Neural progenitor cell (in vitro differentiated cells): ENCODE data around the gene BMP15. TPM values are rescaled to one million over a fixed set of nuclear protein-coding genes. Genes with fewer than 3 reads are reported as not detected.

ENCODE experiments used
- DNase-seq: peaks from one replicate; pipeline ENCODE4 v3.0.0-alpha.2; 2016; ENCODE audit warnings: low spot score
- H2AFZ ChIP-seq: fragments of 200-600 bp; sonication (generic); replicated peaks from 2 replicates; pipeline ENCODE4 v1.6.1; 2016; ENCODE audit warnings: antibody characterized with exemption
- H3F3A ChIP-seq: fragments of 200-600 bp; sonication (generic); 2 replicates; pipeline ENCODE4 v1.6.1; 2016; ENCODE audit warnings: antibody characterized with exemption, low read depth
- H3K27ac ChIP-seq: fragments of 200-600 bp; sonication (generic); 2 replicates; pipeline ENCODE4 v1.5.1; 2016; ENCODE audit warnings: mild to moderate bottlenecking
- H3K27me3 ChIP-seq: fragments of 200-600 bp; sonication (generic); 2 replicates; pipeline ENCODE4 v1.6.1; 2016; ENCODE audit warnings: mild to moderate bottlenecking, moderate library complexity
- H3K36me3 ChIP-seq: fragments of 200-600 bp; sonication (generic); 2 replicates; pipeline ENCODE4 v1.5.1; 2016
- H3K4me1 ChIP-seq: fragments of 200-600 bp; sonication (generic); 2 replicates; pipeline ENCODE4 v1.6.1; 2016; ENCODE audit warnings: mixed run types
- H3K4me2 ChIP-seq: fragments of 200-600 bp; sonication (generic); 2 replicates; pipeline ENCODE4 v1.6.1; 2016
- H3K4me3 ChIP-seq: fragments of 200-600 bp; sonication (generic); 2 replicates; pipeline ENCODE4 v1.5.1; 2016
- H3K79me2 ChIP-seq: fragments of 200-600 bp; sonication (generic); 2 replicates; pipeline ENCODE4 v1.6.1; 2016; ENCODE audit warnings: low read depth
- H3K9ac ChIP-seq: fragments of 200-600 bp; sonication (generic); 2 replicates; pipeline ENCODE4 v1.6.1; 2016
- H3K9me3 ChIP-seq: fragments of 200-600 bp; sonication (generic); 2 replicates; pipeline ENCODE4 v1.5.1; 2016; ENCODE audit warnings: low read depth
- H4K20me1 ChIP-seq: fragments of 200-600 bp; sonication (generic); 2 replicates; pipeline ENCODE4 v1.6.1; 2016; ENCODE audit warnings: low read depth
- H3K27ac Mint-ChIP-seq: 3 replicates; pipeline ENCODE4 v1.8.0; 2021; ENCODE audit warnings: mixed read lengths
- H3K27me3 Mint-ChIP-seq: 2 replicates; pipeline ENCODE4 v1.8.0; 2022; ENCODE audit warnings: low read depth, mild to moderate bottlenecking, inconsistent platforms, moderate library complexity, mixed read lengths; ENCODE audit not compliant: insufficient read depth
- H3K36me3 Mint-ChIP-seq: 3 replicates; pipeline ENCODE4 v1.8.0; 2021; ENCODE audit warnings: mixed read lengths
- H3K4me1 Mint-ChIP-seq: 3 replicates; pipeline ENCODE4 v1.8.0; 2021; ENCODE audit warnings: mixed read lengths
- H3K4me3 Mint-ChIP-seq: 3 replicates; pipeline ENCODE4 v1.8.0; 2021; ENCODE audit warnings: mild to moderate bottlenecking, moderate library complexity, mixed read lengths
- H3K9me3 Mint-ChIP-seq: 3 replicates; pipeline ENCODE4 v1.8.0; 2020; ENCODE audit warnings: mixed read lengths
- CTCF ChIP-seq: fragments of 200-600 bp; sonication (generic); IDR thresholded peaks from 2 replicates; pipeline ENCODE4 v1.5.1; 2017; ENCODE audit warnings: antibody characterized with exemption, mild to moderate bottlenecking
- EZH2 ChIP-seq: fragments of 200-600 bp; sonication (generic); IDR thresholded peaks from 2 replicates; pipeline ENCODE4 v1.6.1; 2017; ENCODE audit warnings: antibody characterized with exemption, mild to moderate bottlenecking, moderate library complexity
- EZH2phosphoT487 ChIP-seq: fragments of 200-600 bp; sonication (generic); IDR thresholded peaks from 2 replicates; pipeline ENCODE4 v1.6.1; 2017; ENCODE audit warnings: antibody characterized with exemption
- total RNA-seq: library from RNA; depleted of rRNA; stranded (reverse); fragments of >200 nt; gene quantifications from 2 replicates; pipeline ENCODE4 v1.2.3, GENCODE V29; 2015; ENCODE audit warnings: low replicate concordance

BMP15 gene
- total RNA-seq, 1 donor from 2014 or later = not detected

GRCh38 chrX:50871922-50872453 lies 38.5 kb upstream of the BMP15 start:
- Histone ChIP-seq H2AFZ (no peak overlapping the region), H3K27me3 (no peaks in the 10 kb centered on the region), H3K9ac (no peak overlapping the region), H3K27ac (no peak overlapping the region), H3K79me2 (no peaks in the 10 kb centered on the region), H3K4me3 (no peak overlapping the region), H3K4me2 (no peak overlapping the region), H3K36me3 (no peaks in the 10 kb centered on the region), H4K20me1 (no peaks in the 10 kb centered on the region), H3K9me3 (no peaks in the 10 kb centered on the region), H3F3A (no peaks in the 10 kb centered on the region), H3K4me1 (no peaks in the 10 kb centered on the region)
- TF ChIP-seq CTCF = no peak
- no peak for TF ChIP-seq EZH2phosphoT487
- TF ChIP-seq EZH2 = no peak
- Mint-ChIP-seq H3K27me3 (peaks cover 5% of the 10 kb centered on the region), H3K27ac (no peak overlapping the region), H3K9me3 (no peaks in the 10 kb centered on the region), H3K4me3 (no peak overlapping the region), H3K4me1 (no peaks in the 10 kb centered on the region), H3K36me3 (no peaks in the 10 kb centered on the region)
- DNase-seq = no peak

- Histone ChIP-seq H2AFZ (no peak overlapping the region), H3F3A (no peaks in the 10 kb centered on the region), H3K9ac (no peak overlapping the region), H3K4me3 (no peak overlapping the region), H3K4me2 (no peak overlapping the region), H3K79me2 (no peaks in the 10 kb centered on the region), H3K27me3 (no peaks in the 10 kb centered on the region), H3K9me3 (no peaks in the 10 kb centered on the region), H3K36me3 (no peaks in the 10 kb centered on the region), H3K4me1 (no peaks in the 10 kb centered on the region), H4K20me1 (no peaks in the 10 kb centered on the region), H3K27ac (no peak overlapping the region)
- TF ChIP-seq EZH2 = no peak
- TF ChIP-seq EZH2phosphoT487 = no peak
- TF ChIP-seq CTCF = no peak
- no peaks in the 10 kb centered on the region for H3K9me3 Mint-ChIP-seq
- H3K4me1 Mint-ChIP-seq = no peaks in the 10 kb centered on the region
- no peak overlapping the region for H3K27ac Mint-ChIP-seq
- H3K27me3 Mint-ChIP-seq = peaks cover 6% of the 10 kb centered on the region
- peak; percentile 40 for DNase-seq
- no peaks in the 10 kb centered on the region for H3K36me3 Mint-ChIP-seq
- H3K4me3 Mint-ChIP-seq = peak overlapping the region; percentile 27
Observed at GRCh38 chrX:50874876-50875275, 35.7 kb upstream of the BMP15 start.

- TF ChIP-seq CTCF = no peak
- no peak for TF ChIP-seq EZH2phosphoT487
- H3K4me3 Mint-ChIP-seq = no peak overlapping the region
- H4K20me1 ChIP-seq = no peaks in the 10 kb centered on the region
- H3K4me1 Mint-ChIP-seq = no peaks in the 10 kb centered on the region
- H3K27ac Mint-ChIP-seq = no peak overlapping the region
- no peaks in the 10 kb centered on the region for H3K27me3 ChIP-seq
- H3K79me2 ChIP-seq = no peaks in the 10 kb centered on the region
- H3K9me3 ChIP-seq = no peaks in the 10 kb centered on the region
- H3K4me1 ChIP-seq = no peaks in the 10 kb centered on the region
- no peak overlapping the region for H3K4me3 ChIP-seq
- DNase-seq = peak; percentile 4
- H3K9me3 Mint-ChIP-seq = no peaks in the 10 kb centered on the region
- peaks cover 4% of the 10 kb centered on the region for H3K27me3 Mint-ChIP-seq
- H3K27ac ChIP-seq = no peak overlapping the region
- H2AFZ ChIP-seq = no peak overlapping the region
- H3K4me2 ChIP-seq = no peak overlapping the region
- H3K36me3 ChIP-seq = no peaks in the 10 kb centered on the region
- no peaks in the 10 kb centered on the region for H3F3A ChIP-seq
- no peaks in the 10 kb centered on the region for H3K36me3 Mint-ChIP-seq
- no peak overlapping the region for H3K9ac ChIP-seq
Observed at GRCh38 chrX:50876551-50876950, 34.0 kb upstream of the BMP15 start.
